ENCODE measurements around the gene ABLIM3.

DNA sequence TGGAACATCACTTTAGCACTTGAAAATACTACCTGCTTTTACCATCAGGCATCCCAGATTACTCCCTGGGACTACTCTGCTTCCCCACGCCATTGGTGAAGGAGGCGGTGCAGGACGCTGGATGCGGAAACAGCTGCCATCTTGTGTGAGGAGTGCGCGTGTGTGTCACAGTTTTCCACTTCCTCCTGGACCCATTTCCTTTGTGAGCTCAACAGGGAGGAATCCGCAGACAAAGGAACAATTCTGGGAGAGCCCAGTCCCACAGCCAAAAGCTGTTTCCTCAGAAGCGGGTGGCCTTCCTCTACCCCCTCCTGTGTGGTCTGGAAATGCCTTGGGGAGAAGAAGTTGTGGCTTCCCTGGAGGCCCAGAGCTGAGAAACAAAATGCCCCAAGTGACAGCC, 147.1 kb downstream of the ABLIM3 start:
- TF ChIP-seq CHD2 (IDR thresholded peaks at IDR 0.05; ENCODE audit: borderline replicate concordance, low read depth, low read length) (no peak), MEF2A (IDR thresholded peaks at IDR 0.05; ENCODE audit: insufficient read depth, low read depth, low read length) (no peak), ZNF274 (IDR thresholded peaks at IDR 0.05; ENCODE audit: insufficient read depth, insufficient read length) (no peak), NR2C1 (IDR thresholded peaks at IDR 0.05) (no peak), ZBED1 (IDR thresholded peaks at IDR 0.05; ENCODE audit: borderline replicate concordance) (no peak)
- TF ChIP-seq, protein P1, sequence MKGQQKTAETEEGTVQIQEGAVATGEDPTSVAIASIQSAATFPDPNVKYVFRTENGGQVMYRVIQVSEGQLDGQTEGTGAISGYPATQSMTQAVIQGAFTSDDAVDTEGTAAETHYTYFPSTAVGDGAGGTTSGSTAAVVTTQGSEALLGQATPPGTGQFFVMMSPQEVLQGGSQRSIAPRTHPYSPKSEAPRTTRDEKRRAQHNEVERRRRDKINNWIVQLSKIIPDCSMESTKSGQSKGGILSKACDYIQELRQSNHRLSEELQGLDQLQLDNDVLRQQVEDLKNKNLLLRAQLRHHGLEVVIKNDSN (IDR thresholded peaks at IDR 0.05; ENCODE audit: borderline replicate concordance, extremely low read length, insufficient read depth, low read depth, low read length): no peak
- TF ChIP-seq, protein P2, sequence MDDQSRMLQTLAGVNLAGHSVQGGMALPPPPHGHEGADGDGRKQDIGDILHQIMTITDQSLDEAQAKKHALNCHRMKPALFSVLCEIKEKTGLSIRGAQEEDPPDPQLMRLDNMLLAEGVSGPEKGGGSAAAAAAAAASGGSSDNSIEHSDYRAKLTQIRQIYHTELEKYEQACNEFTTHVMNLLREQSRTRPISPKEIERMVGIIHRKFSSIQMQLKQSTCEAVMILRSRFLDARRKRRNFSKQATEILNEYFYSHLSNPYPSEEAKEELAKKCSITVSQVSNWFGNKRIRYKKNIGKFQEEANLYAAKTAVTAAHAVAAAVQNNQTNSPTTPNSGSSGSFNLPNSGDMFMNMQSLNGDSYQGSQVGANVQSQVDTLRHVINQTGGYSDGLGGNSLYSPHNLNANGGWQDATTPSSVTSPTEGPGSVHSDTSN (IDR thresholded peaks at IDR 0.05; ENCODE audit: insufficient replicate concordance, low read depth, low read length): no peak
- TF ChIP-seq, protein P3, sequence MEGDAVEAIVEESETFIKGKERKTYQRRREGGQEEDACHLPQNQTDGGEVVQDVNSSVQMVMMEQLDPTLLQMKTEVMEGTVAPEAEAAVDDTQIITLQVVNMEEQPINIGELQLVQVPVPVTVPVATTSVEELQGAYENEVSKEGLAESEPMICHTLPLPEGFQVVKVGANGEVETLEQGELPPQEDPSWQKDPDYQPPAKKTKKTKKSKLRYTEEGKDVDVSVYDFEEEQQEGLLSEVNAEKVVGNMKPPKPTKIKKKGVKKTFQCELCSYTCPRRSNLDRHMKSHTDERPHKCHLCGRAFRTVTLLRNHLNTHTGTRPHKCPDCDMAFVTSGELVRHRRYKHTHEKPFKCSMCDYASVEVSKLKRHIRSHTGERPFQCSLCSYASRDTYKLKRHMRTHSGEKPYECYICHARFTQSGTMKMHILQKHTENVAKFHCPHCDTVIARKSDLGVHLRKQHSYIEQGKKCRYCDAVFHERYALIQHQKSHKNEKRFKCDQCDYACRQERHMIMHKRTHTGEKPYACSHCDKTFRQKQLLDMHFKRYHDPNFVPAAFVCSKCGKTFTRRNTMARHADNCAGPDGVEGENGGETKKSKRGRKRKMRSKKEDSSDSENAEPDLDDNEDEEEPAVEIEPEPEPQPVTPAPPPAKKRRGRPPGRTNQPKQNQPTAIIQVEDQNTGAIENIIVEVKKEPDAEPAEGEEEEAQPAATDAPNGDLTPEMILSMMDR (IDR thresholded peaks at IDR 0.05 in 2 of 3, conservative IDR thresholded peaks at IDR 0.05 in 1 of 3; ENCODE audit: control insufficient read depth in 2 of 3, extremely low read depth in 1 of 3, insufficient read depth in 1 of 3, low read depth in 3 of 3, low read length in 3 of 3): no peak
- TF ChIP-seq, protein P4, sequence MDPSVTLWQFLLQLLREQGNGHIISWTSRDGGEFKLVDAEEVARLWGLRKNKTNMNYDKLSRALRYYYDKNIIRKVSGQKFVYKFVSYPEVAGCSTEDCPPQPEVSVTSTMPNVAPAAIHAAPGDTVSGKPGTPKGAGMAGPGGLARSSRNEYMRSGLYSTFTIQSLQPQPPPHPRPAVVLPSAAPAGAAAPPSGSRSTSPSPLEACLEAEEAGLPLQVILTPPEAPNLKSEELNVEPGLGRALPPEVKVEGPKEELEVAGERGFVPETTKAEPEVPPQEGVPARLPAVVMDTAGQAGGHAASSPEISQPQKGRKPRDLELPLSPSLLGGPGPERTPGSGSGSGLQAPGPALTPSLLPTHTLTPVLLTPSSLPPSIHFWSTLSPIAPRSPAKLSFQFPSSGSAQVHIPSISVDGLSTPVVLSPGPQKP (IDR thresholded peaks at IDR 0.05; ENCODE audit: low read depth, low read length): no peak
